ENCODE results near the gene MKNK1. TPM values are rescaled to one million over a fixed set of nuclear protein-coding genes. Genes with fewer than 3 reads are reported as not detected.
A peak's percentile ranks its signal among the peaks of the same experiment; 100 is the strongest.

The MKNK1 gene
- total RNA-seq, 4 donors from 2014 or later = 15.8 to 39.1 (median 27.4) TPM

DNA sequence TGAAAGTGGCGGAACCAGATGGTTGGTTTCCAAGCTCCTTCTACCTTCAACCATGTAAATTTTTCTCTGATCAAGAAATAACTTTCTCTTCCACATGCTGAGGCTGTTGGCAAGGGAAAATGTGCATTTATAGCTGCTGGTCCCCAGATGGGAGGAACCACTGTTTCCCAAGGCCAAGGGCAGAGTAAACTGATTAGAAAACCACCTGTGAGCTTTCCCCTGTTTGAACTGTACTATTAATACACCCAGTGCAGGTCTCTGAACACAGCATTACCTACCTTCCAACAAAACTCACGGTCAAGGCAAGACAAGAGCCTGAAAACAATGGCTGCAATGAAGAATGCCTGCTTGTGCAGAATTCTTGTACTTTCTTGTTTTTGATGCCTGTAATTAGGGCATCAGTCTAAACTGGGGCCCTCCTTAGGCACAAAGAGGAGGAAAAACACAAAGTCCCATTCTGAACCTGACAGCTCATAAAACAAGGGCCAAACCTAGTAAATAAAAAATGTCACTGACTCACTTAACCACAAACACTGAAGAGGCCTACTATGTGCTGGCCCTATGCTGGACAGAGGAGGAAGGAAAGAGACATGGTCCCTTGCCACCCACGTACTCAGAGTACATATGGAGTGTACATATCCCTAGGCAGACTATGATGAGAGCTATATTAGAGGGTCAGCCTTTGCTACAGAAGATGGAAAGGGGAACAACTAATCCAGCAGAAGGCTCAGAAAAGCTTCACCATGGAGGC, 2.6 kb downstream of the MKNK1 start:
- DNase-seq (ENCODE audit: low spot score in 2 of 2) = no peak
- Histone ChIP-seq H3K27me3 (no peaks in the 10 kb centered on the region), H3K4me1 (peaks cover 43% of the 10 kb centered on the region), H3K4me3 (no peak overlapping the region), H3K27ac (no peak overlapping the region), H3K36me3 (no peaks in the 10 kb centered on the region), H3K9me3 (no peaks in the 10 kb centered on the region)
- WGBS = 89% methylated on average over 3 of the region's 3 CpGs
- TF ChIP-seq POLR2A (IDR thresholded peaks at IDR 0.05) (no peak), EP300 (IDR thresholded peaks at IDR 0.05) (no peak), POLR2AphosphoS5 (IDR thresholded peaks at IDR 0.05) (no peak)
- TF ChIP-seq, protein P1, sequence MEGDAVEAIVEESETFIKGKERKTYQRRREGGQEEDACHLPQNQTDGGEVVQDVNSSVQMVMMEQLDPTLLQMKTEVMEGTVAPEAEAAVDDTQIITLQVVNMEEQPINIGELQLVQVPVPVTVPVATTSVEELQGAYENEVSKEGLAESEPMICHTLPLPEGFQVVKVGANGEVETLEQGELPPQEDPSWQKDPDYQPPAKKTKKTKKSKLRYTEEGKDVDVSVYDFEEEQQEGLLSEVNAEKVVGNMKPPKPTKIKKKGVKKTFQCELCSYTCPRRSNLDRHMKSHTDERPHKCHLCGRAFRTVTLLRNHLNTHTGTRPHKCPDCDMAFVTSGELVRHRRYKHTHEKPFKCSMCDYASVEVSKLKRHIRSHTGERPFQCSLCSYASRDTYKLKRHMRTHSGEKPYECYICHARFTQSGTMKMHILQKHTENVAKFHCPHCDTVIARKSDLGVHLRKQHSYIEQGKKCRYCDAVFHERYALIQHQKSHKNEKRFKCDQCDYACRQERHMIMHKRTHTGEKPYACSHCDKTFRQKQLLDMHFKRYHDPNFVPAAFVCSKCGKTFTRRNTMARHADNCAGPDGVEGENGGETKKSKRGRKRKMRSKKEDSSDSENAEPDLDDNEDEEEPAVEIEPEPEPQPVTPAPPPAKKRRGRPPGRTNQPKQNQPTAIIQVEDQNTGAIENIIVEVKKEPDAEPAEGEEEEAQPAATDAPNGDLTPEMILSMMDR (IDR thresholded peaks at IDR 0.05) = no peak

DNA sequence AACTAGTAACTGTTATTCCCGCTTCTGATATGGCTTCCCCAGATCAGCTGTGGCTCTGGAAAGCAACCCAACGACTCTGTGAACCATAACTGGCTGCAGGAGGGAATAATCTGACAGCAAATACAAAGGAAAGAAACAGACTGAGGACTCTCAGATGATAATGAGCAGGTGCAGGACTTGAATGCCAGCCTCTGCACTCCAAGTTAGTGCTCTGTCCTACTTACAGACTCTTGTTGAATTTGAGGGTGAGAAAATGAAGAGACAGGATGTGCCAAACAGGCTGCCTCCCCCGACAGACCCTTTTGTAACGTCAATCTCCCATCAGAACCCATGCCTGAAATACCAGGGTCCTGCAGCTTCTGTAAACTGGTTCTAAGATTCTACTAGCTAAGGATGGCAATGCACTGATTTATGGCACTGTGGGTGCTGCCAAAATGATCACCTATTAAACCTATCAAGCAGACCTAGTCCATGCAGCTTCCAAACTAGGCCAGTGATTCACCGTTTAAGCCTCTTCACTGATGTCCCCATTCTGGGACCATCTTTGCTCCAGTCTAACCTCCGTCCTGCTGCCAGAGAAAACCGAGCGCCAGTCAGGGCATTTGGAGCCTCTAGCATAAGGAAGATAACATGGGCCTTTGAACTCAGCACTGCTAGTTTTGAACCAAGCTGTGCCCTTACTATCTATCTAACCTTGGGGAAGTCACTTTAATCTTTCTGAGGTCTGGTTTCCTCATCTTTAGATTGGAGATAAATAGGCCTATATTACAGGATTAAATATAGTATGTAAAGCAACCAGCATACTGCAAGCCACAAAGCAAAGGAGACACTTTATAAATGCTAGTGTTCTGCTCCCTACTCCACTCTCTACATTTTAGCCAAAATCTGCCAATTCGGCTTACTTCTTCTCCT, 4.8 kb downstream of the MKNK1 start:
- no peak for DNase-seq (ENCODE audit: low spot score in 2 of 2)
- Histone ChIP-seq H3K4me1 (peaks cover 40% of the 10 kb centered on the region), H3K36me3 (no peaks in the 10 kb centered on the region), H3K27me3 (no peaks in the 10 kb centered on the region), H3K4me3 (no peak overlapping the region), H3K9me3 (no peaks in the 10 kb centered on the region), H3K27ac (no peak overlapping the region)
- no peak for TF ChIP-seq POLR2AphosphoS5 (IDR thresholded peaks at IDR 0.05)
- TF ChIP-seq POLR2A (IDR thresholded peaks at IDR 0.05) = no peak
- TF ChIP-seq, protein P1 (IDR thresholded peaks at IDR 0.05) = no peak
- no peak for TF ChIP-seq EP300 (IDR thresholded peaks at IDR 0.05)
- 76% methylated on average over 9 of the region's 9 CpGs for WGBS

- TF ChIP-seq EP300 (IDR thresholded peaks at IDR 0.05) (no peak), POLR2AphosphoS5 (IDR thresholded peaks at IDR 0.05) (no peak), POLR2A (IDR thresholded peaks at IDR 0.05) (no peak)
- TF ChIP-seq, protein P1 (IDR thresholded peaks at IDR 0.05) = no peak
- peaks cover 20% of the 10 kb centered on the region for H3K4me1 ChIP-seq
- 91% methylated on average over 3 of the region's 3 CpGs for WGBS
These were observed 7.2 kb downstream of the MKNK1 start for GRCh38 chr1:46596846-46597245.

GRCh38 chr1:46596036-46596435, 8.0 kb downstream of the MKNK1 start:
- no peak for DNase-seq (ENCODE audit: low spot score in 2 of 2)
- no peaks in the 10 kb centered on the region for H3K9me3 ChIP-seq
- 100% methylated on average over 1 of the region's 1 CpG for WGBS
- H3K4me3 ChIP-seq = no peak overlapping the region
- TF ChIP-seq EP300 (IDR thresholded peaks at IDR 0.05) = no peak
- TF ChIP-seq POLR2A (IDR thresholded peaks at IDR 0.05) = no peak
- no peak for TF ChIP-seq POLR2AphosphoS5 (IDR thresholded peaks at IDR 0.05)
- TF ChIP-seq, protein P1 (IDR thresholded peaks at IDR 0.05) = no peak
- peaks cover 16% of the 10 kb centered on the region for H3K4me1 ChIP-seq
- no peak overlapping the region for H3K27ac ChIP-seq
- H3K27me3 ChIP-seq = no peaks in the 10 kb centered on the region
- H3K36me3 ChIP-seq = peaks cover 26% of the 10 kb centered on the region

More at GRCh38 chr1:46596846-46597245, 7.2 kb downstream of the MKNK1 start:
- peaks cover 18% of the 10 kb centered on the region for H3K36me3 ChIP-seq
- H3K4me3 ChIP-seq = no peak overlapping the region
- H3K27ac ChIP-seq = no peak overlapping the region
- no peak for DNase-seq (ENCODE audit: low spot score in 2 of 2)
- no peaks in the 10 kb centered on the region for H3K9me3 ChIP-seq
- H3K27me3 ChIP-seq = no peaks in the 10 kb centered on the region

DNA sequence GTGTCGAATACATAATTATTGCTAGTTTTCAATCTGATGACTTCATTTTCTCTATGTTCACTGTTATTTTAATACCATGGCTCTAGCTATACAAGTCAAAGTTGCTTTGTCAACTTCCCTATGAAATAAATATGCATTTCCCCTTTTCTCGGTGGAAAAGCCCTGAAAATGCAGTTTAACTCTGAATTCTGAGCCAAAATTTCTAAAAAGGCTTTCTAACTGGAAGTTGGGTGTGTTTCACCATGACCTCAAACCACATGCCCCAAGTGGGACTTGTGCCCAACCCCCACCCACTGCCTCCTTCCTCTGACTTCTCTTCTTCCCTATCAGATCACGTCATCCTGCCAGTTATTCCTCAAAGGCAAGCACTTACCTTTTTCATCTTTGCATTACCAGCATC, 8.9 kb downstream of the MKNK1 start:
- Histone ChIP-seq H3K9me3 (no peaks in the 10 kb centered on the region), H3K36me3 (peaks cover 35% of the 10 kb centered on the region), H3K27ac (no peak overlapping the region), H3K4me3 (no peak overlapping the region), H3K4me1 (peaks cover 15% of the 10 kb centered on the region), H3K27me3 (no peaks in the 10 kb centered on the region)
- DNase-seq (ENCODE audit: low spot score in 2 of 2) = peak in 1 of 2 donors; percentile 83
- 34% methylated on average over 3 of the region's 3 CpGs for WGBS
- TF ChIP-seq, protein P1 (IDR thresholded peaks at IDR 0.05) = no peak
- TF ChIP-seq POLR2A (IDR thresholded peaks at IDR 0.05) = no peak
- TF ChIP-seq EP300 (IDR thresholded peaks at IDR 0.05) = no peak
- TF ChIP-seq POLR2AphosphoS5 (IDR thresholded peaks at IDR 0.05) = no peak

Measured in suprapubic skin (tissue), 4 donors.